ENCODE measurements around the gene EIF3B.

Gene EIF3B

GRCh38 chr7:2357165-2357564 lies 2.5 kb downstream of the EIF3B start:
- peak; percentile 59 for DNase-seq (ENCODE audit: low read depth)
- H3K4me3 ChIP-seq (ENCODE audit: control insufficient read depth, low read depth, low read length): peak overlapping the region; percentile 14
- TF ChIP-seq, protein P1, sequence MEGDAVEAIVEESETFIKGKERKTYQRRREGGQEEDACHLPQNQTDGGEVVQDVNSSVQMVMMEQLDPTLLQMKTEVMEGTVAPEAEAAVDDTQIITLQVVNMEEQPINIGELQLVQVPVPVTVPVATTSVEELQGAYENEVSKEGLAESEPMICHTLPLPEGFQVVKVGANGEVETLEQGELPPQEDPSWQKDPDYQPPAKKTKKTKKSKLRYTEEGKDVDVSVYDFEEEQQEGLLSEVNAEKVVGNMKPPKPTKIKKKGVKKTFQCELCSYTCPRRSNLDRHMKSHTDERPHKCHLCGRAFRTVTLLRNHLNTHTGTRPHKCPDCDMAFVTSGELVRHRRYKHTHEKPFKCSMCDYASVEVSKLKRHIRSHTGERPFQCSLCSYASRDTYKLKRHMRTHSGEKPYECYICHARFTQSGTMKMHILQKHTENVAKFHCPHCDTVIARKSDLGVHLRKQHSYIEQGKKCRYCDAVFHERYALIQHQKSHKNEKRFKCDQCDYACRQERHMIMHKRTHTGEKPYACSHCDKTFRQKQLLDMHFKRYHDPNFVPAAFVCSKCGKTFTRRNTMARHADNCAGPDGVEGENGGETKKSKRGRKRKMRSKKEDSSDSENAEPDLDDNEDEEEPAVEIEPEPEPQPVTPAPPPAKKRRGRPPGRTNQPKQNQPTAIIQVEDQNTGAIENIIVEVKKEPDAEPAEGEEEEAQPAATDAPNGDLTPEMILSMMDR (conservative IDR thresholded peaks at IDR 0.05; ENCODE audit: control insufficient read depth, insufficient read depth, low read depth, low read length): no peak

DNA sequence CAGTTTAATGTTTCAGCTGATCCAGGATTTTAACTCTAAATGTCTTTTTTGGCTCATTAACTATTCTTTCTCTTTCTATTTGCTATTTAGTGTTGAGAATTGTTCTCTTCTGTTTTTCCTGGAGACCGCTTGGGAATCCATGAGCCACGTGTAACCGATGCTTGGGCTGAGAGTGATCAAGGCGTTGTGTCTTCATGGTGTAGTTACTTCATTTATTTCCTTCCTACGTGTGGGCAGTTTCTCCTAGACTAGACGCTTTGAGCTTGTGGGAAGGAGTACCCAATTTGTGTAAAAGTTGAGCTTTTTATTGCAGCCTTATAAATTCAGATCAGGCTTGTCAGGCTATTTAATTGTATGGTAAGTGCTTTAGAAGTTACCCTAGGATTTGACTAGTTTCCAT lies 2.9 kb downstream of the EIF3B start:
- peak; percentile 26 for DNase-seq (ENCODE audit: low read depth)
- no peak overlapping the region for H3K4me3 ChIP-seq (ENCODE audit: control insufficient read depth, low read depth, low read length)
- TF ChIP-seq, protein P1 (conservative IDR thresholded peaks at IDR 0.05; ENCODE audit: control insufficient read depth, insufficient read depth, low read depth, low read length): no peak

GRCh38 chr7:2358968-2359527 lies 4.4 kb downstream of the EIF3B start:
- H3K4me3 ChIP-seq (ENCODE audit: control insufficient read depth, low read depth, low read length): no peak overlapping the region
- TF ChIP-seq, protein P1 (conservative IDR thresholded peaks at IDR 0.05; ENCODE audit: control insufficient read depth, insufficient read depth, low read depth, low read length): no peak
- DNase-seq (ENCODE audit: low read depth): no peak

GRCh38 chr7:2359610-2360009 lies 5.0 kb downstream of the EIF3B start:
- no peak overlapping the region for H3K4me3 ChIP-seq (ENCODE audit: control insufficient read depth, low read depth, low read length)
- TF ChIP-seq, protein P1 (conservative IDR thresholded peaks at IDR 0.05; ENCODE audit: control insufficient read depth, insufficient read depth, low read depth, low read length): no peak
- no peak for DNase-seq (ENCODE audit: low read depth)

GRCh38 chr7:2360796-2361195 lies 6.2 kb downstream of the EIF3B start:
- TF ChIP-seq, protein P1 (conservative IDR thresholded peaks at IDR 0.05; ENCODE audit: control insufficient read depth, insufficient read depth, low read depth, low read length): no peak
- peak; percentile 65 for DNase-seq (ENCODE audit: low read depth)
- no peak overlapping the region for H3K4me3 ChIP-seq (ENCODE audit: control insufficient read depth, low read depth, low read length)

GRCh38 chr7:2362385-2363088 lies 7.9 kb downstream of the EIF3B start:
- H3K4me3 ChIP-seq (ENCODE audit: control insufficient read depth, low read depth, low read length): no peak overlapping the region
- no peak for DNase-seq (ENCODE audit: low read depth)
- TF ChIP-seq, protein P1 (conservative IDR thresholded peaks at IDR 0.05; ENCODE audit: control insufficient read depth, insufficient read depth, low read depth, low read length): no peak
